Measurements from ENCODE around the gene JAG1.
A peak's percentile ranks its signal among the peaks of the same experiment; 100 is the strongest.

The JAG1 gene
- 0.31 to 7.7 (median 1.4) reads per million in 4 donors for total RNA-seq

GRCh38 chr20:10673842-10674683 is at the start of gene JAG1:
Gene JAG1 (minus strand): TSS chr20:10673999. CDS start chr20:10673530, 469 bp downstream.
- DNase-seq = peak in 4 of 5 donors; percentile 8 to 80 (median 23)

- no peak for DNase-seq
Measured at GRCh38 chr20:10721976-10722375, 48.2 kb upstream of the JAG1 start.

GRCh38 chr20:10721137-10721896 is 47.5 kb upstream of the JAG1 start:
- DNase-seq = no peak

- no peak for DNase-seq
Measured at GRCh38 chr20:10720565-10720964, 46.8 kb upstream of the JAG1 start.

- DNase-seq = no peak
Measured at GRCh38 chr20:10719740-10720385, 46.1 kb upstream of the JAG1 start.

- DNase-seq = no peak
Measured at GRCh38 chr20:10718661-10719060, 44.9 kb upstream of the JAG1 start.

GRCh38 chr20:10716855-10717254 is 43.1 kb upstream of the JAG1 start:
- DNase-seq = no peak

- no peak for DNase-seq
Measured at GRCh38 chr20:10715035-10715434, 41.2 kb upstream of the JAG1 start.

GRCh38 chr20:10714236-10714975 is 40.6 kb upstream of the JAG1 start:
- DNase-seq = no peak

GRCh38 chr20:10713161-10713560 is 39.4 kb upstream of the JAG1 start:
- no peak for DNase-seq

- DNase-seq = no peak
Measured at GRCh38 chr20:10711903-10712451, 38.2 kb upstream of the JAG1 start.

- DNase-seq = no peak
Measured at GRCh38 chr20:10710991-10711775, 37.4 kb upstream of the JAG1 start.

- no peak for DNase-seq
Measured at GRCh38 chr20:10709916-10710315, 36.1 kb upstream of the JAG1 start.

- DNase-seq = no peak
Measured at GRCh38 chr20:10708351-10709185, 34.8 kb upstream of the JAG1 start.

GRCh38 chr20:10707791-10708190 is 34.0 kb upstream of the JAG1 start:
- DNase-seq = no peak

GRCh38 chr20:10707068-10707467 is 33.3 kb upstream of the JAG1 start:
- DNase-seq = no peak

- no peak for DNase-seq
Measured at GRCh38 chr20:10706460-10706811, 32.6 kb upstream of the JAG1 start.

- DNase-seq = no peak
Measured at GRCh38 chr20:10705801-10706459, 32.1 kb upstream of the JAG1 start.

- DNase-seq = no peak
Measured at GRCh38 chr20:10701607-10702006, 27.8 kb upstream of the JAG1 start.

GRCh38 chr20:10699941-10700340 is 26.1 kb upstream of the JAG1 start:
- no peak for DNase-seq
